PFSK-1 (cell line): Measurements from ENCODE around the gene AKAP4.

Source experiments
- FOXP2 ChIP-seq: optimal IDR thresholded peaks from 2 replicates; pipeline ENCODE3; 2011; ENCODE audit warnings: borderline replicate concordance, control low read depth, inconsistent platforms; ENCODE audit not compliant: insufficient read depth; ENCODE audit errors: extremely low read length, extremely low read depth
- POLR2AphosphoS5 ChIP-seq: IDR thresholded peaks from 2 replicates; pipeline ENCODE4 v1.6.1; 2012; ENCODE audit warnings: low read depth, mild to moderate bottlenecking, control low read depth, low read length, moderate library complexity
- REST ChIP-seq, 2 experiments: IDR thresholded peaks; 2 replicates each; pipeline versions ENCODE4 v1.6.1 to v1.8.0; 2011 to 2012; ENCODE audit warnings: low read depth in 2 of 2, low read length in 2 of 2, control low read depth in 1 of 2, inconsistent platforms in 1 of 2, mild to moderate bottlenecking in 1 of 2, moderate library complexity in 1 of 2; ENCODE audit not compliant: insufficient read depth in 1 of 2
- SIN3A ChIP-seq: IDR thresholded peaks from 2 replicates; pipeline ENCODE4 v1.6.1; 2012; ENCODE audit warnings: mild to moderate bottlenecking, low read length, moderate library complexity, borderline replicate concordance; ENCODE audit not compliant: insufficient read depth
- TAF1 ChIP-seq: IDR thresholded peaks from 2 replicates; pipeline ENCODE4 v1.6.1; 2012; ENCODE audit warnings: low read length, control low read depth, borderline replicate concordance; ENCODE audit not compliant: insufficient read depth

DNA sequence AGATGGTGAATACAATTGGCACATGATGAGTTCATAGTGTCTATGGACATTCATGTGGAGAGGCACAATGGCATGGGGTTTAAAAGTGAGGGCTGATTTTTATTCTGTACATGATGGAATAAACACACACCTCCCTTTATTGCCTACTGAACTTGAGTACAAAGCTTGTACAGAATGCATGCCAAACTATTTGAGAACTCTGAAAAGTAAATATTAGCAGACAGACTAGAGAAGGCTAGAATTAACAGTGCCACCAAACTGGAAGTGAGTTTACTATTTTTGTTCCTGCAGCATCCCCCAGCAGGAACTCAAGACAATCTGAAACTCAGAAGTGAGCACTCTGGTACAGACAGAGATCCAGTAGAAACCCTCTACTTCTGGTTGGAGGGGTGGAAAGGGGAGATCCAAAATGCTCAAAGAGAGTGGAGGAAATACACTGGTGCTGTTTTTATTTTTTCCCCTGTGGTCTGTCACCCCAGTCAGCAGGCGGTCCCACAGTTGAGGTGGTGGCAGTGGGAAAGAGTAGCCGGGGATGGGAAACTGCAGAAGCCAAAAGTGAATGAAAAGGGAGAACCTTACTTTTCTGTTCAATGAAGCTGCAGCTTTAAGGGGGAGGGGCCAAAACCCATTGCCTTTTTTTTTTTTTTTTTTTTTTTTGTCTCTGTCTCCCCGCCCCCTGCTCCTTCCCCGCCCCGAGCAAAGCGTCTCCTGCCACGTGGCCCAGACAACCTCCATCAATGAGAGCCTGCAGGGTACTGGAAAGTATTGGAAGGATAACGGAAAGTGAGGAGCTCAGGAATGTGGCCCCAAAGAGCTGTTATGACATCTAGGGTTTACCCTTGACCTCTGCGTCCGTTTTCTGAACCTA is 20.5 kb downstream of the AKAP4 start:
- no peak for TF ChIP-seq POLR2AphosphoS5
- no peak for TF ChIP-seq SIN3A
- no peak for TF ChIP-seq TAF1
- TF ChIP-seq REST (IDR thresholded peaks at IDR 0.05; ENCODE audit: insufficient read depth in 1 of 2, low read depth in 2 of 2, low read length in 2 of 2) = no peak
- TF ChIP-seq FOXP2 = no peak
